Gastrocnemius medialis (tissue), 4 donors: Measurements from ENCODE around the gene GMPR2. TPM values are rescaled to one million over a fixed set of nuclear protein-coding genes. Genes with fewer than 3 reads are reported as not detected.

Experiments
- ATAC-seq, 2 donors: fragments of 150-250 bp; one replicate each; pipeline ENCODE4 v1.9.1; 2016
- DNase-seq, 2 donors: peaks; one replicate each; pipeline ENCODE4 v3.0.0-alpha.2; 2019
- H3K27ac ChIP-seq, 4 donors: fragments of 200-600 bp; sonication (generic); 1 replicate in 1 of 4; 2 replicates in 3 of 4; pipeline ENCODE4 v1.5.1; 2016 to 2018; ENCODE audit warnings: mild to moderate bottlenecking in 2 of 4, moderate library complexity in 1 of 4
- H3K27me3 ChIP-seq, 3 donors: fragments of 200-600 bp; sonication (generic) in 2 of 3; 1 replicate in 1 of 3; 2 replicates in 2 of 3; pipeline versions ENCODE4 v1.5.1 to v1.6.0; 2016 to 2019; ENCODE audit warnings: mild to moderate bottlenecking in 1 of 3, moderate library complexity in 1 of 3
- H3K36me3 ChIP-seq, 2 donors: fragments of 200-600 bp; sonication (generic) in 1 of 2; one replicate each; pipeline ENCODE4 v1.5.1; 2017 to 2018
- H3K4me1 ChIP-seq, 2 donors: fragments of 200-600 bp; sonication (generic) in 1 of 2; one replicate each; pipeline ENCODE4 v1.5.1; 2016 to 2017; ENCODE audit warnings: mild to moderate bottlenecking in 2 of 2
- H3K4me3 ChIP-seq, 4 donors: fragments of 200-600 bp; sonication (generic) in 3 of 4; 1 replicate in 1 of 4; 2 replicates in 3 of 4; pipeline ENCODE4 v1.5.1; 2016 to 2019; ENCODE audit warnings: mild to moderate bottlenecking in 2 of 4
- H3K9me3 ChIP-seq, 3 donors: fragments of 200-600 bp; sonication (generic) in 2 of 3; 1 replicate in 1 of 3; 2 replicates in 2 of 3; pipeline ENCODE4 v1.5.1; 2016 to 2019
- CTCF ChIP-seq, 5 experiments: fragments of 450-650 bp in 3 of 5; fragments of 200-600 bp in 2 of 5; sonication (generic) in 2 of 5; IDR thresholded peaks in 4 of 5; conservative IDR thresholded peaks in 1 of 5; 1 replicate in 4 of 5; 2 replicates in 1 of 5; pipeline ENCODE4 v1.5.1; 2016 to 2019; ENCODE audit warnings: antibody characterized with exemption in 5 of 5, mild to moderate bottlenecking in 3 of 5, moderate library complexity in 3 of 5
- POLR2A ChIP-seq, 2 donors: fragments of 450-650 bp; IDR thresholded peaks; one replicate each; pipeline ENCODE4 v1.6.1; 2017; ENCODE audit warnings: antibody characterized with exemption in 2 of 2, mild to moderate bottlenecking in 2 of 2, moderate library complexity in 2 of 2
- in situ Hi-C, 4 donors: fragments of 200-750 bp; cut with MboI; loops; one replicate each; pipeline versions ENCODE4 v1.15.0 to v1.8.0; 2017; ENCODE audit warnings: low sequenced_read_pairs in 4 of 4
- intact Hi-C: fragments of 100-400 bp; cut with DNase I; formaldehyde crosslinking; loops from one replicate; pipeline ENCODE4 v1.15.1; 2023; ENCODE audit warnings: low total_unique reads
- total RNA-seq, 4 donors: library from RNA; depleted of rRNA; stranded (reverse); fragments of >200 nt; gene quantifications; one replicate each; pipeline versions ENCODE4 v1.1.0 to v1.2.3, GENCODE V29; 2016

Gene GMPR2
- total RNA-seq, 4 donors from 2014 or later, result 15.4 to 44.8 (median 27.4) TPM

DNA sequence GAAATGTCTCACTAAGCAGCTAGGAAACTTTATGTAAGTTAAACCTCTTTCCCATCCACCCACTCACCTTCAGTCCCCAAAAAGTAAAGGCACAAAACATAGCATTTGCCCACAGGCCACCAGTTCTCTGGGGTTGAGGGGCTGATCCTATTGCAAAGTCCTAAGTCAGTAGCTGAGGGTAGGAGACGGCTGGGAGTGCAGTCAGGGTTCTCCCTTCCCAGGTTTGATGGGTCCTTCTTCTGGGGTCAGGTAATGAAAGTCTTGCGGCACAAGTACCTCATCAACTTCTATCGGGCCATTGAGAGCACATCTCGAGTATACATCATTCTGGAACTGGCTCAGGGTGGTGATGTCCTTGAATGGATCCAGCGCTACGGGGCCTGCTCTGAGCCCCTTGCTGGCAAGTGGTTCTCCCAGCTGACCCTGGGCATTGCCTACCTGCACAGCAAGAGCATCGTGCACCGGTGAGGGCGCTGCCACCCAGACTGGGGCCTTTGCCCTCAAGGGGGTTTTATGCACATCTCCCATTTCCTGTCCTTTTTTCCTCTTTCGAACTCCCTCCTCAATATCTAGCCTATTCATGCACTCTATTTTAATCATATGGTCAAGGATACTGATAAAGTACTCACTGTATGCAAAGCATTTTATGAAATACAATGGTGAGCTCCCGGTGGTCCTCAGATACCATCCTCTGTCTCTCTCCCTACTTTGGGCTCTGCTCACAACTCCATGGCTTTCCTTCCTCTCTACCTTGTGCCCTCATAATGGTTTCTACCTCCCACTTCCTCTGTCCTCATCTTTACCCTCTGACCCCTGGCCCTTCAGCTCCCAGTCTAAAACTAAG, 26.2 kb upstream of the GMPR2 start:
- no peaks in the 10 kb centered on the region for H3K27me3 ChIP-seq
- no peak for TF ChIP-seq POLR2A (IDR thresholded peaks at IDR 0.05)
- intact Hi-C loops, result no loop called here
- DNase-seq (no peak), ATAC-seq (no peak)
- H3K36me3 ChIP-seq, result peaks cover 5 to 55% of the 10 kb centered on the region in 2 donors
- in situ Hi-C loops, result no loop called here
- H3K4me1 ChIP-seq, result no peaks in the 10 kb centered on the region
- H3K4me3 ChIP-seq, result no peak overlapping the region
- no peak overlapping the region for H3K27ac ChIP-seq
- H3K9me3 ChIP-seq, result no peaks in the 10 kb centered on the region

DNA sequence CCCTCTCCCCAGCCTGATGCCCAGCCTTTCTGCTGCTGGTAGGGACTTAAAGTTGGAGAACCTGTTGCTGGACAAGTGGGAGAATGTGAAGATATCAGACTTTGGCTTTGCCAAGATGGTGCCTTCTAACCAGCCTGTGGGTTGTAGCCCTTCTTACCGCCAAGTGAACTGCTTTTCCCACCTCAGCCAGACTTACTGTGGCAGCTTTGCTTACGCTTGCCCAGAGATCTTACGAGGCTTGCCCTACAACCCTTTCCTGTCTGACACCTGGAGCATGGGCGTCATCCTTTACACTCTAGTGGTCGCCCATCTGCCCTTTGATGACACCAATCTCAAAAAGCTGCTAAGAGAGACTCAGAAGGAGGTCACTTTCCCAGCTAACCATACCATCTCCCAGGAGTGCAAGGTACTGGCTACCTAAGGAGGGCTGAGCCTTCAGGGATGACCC, 25.6 kb upstream of the GMPR2 start:
- H3K36me3 ChIP-seq, result peaks cover 5 to 57% of the 10 kb centered on the region in 2 donors
- in situ Hi-C loops, result no loop called here

GRCh38 chr14:24207625-24208024, 25.1 kb upstream of the GMPR2 start:
- Histone ChIP-seq H3K9me3 (no peaks in the 10 kb centered on the region), H3K27ac (no peak overlapping the region), H3K36me3 (peaks cover 5 to 57% of the 10 kb centered on the region in 2 donors), H3K4me3 (no peak overlapping the region), H3K4me1 (peaks cover 7% of the 10 kb centered on the region in 2 donors), H3K27me3 (no peaks in the 10 kb centered on the region)
- intact Hi-C loops, result no loop called here
- ATAC-seq (no peak), DNase-seq (no peak)
- in situ Hi-C loops, result no loop called here
- TF ChIP-seq CTCF (IDR thresholded peaks at IDR 0.05 in 4 of 5, conservative IDR thresholded peaks at IDR 0.05 in 1 of 5) (no peak), POLR2A (IDR thresholded peaks at IDR 0.05) (no peak)

More for the DNA sequence above, 25.6 kb upstream of the GMPR2 start:
- Histone ChIP-seq H3K9me3 (no peaks in the 10 kb centered on the region), H3K4me3 (no peak overlapping the region), H3K27me3 (no peaks in the 10 kb centered on the region), H3K27ac (no peak overlapping the region), H3K4me1 (peaks cover 2% of the 10 kb centered on the region in 2 donors)
- DNase-seq, result no peak
- TF ChIP-seq POLR2A (IDR thresholded peaks at IDR 0.05), result no peak
- no peak for TF ChIP-seq CTCF (IDR thresholded peaks at IDR 0.05 in 4 of 5, conservative IDR thresholded peaks at IDR 0.05 in 1 of 5)
- no peak for ATAC-seq
- intact Hi-C loops, result no loop called here

DNA sequence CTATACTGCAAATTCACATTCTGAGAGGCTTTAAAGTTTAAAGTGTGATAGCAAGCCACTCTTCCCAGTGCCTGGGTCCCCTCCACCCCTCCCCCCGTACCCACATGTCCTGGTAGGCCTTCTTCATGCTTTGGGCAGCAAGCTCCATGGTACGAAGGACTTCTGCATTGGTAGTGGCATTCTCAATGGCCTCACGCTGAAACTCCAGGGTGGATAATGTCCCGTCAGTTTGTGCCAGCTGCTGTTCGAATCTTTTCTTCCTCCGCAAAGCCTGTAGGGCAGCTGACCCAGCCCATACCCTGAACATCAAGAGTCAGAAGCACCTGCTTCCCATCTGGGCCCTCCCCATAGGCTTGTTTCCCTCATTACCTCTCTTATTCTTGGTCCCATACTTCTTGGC, 21.4 kb upstream of the GMPR2 start:
- intact Hi-C loops, result no loop called here
- TF ChIP-seq POLR2A (IDR thresholded peaks at IDR 0.05), result no peak
- TF ChIP-seq CTCF (IDR thresholded peaks at IDR 0.05 in 4 of 5, conservative IDR thresholded peaks at IDR 0.05 in 1 of 5), result no peak
- H3K36me3 ChIP-seq, result peaks cover 5 to 50% of the 10 kb centered on the region in 2 donors

More for the DNA sequence above, 21.4 kb upstream of the GMPR2 start:
- no peak for ATAC-seq
- Histone ChIP-seq H3K27ac (no peak overlapping the region), H3K4me1 (peaks cover 28% of the 10 kb centered on the region in 2 donors), H3K9me3 (no peaks in the 10 kb centered on the region), H3K27me3 (no peaks in the 10 kb centered on the region), H3K4me3 (no peak overlapping the region)
- DNase-seq, result no peak
- in situ Hi-C loops, result no loop called here
